CD1c-positive myeloid dendritic cell (primary cell): Measurements from ENCODE around the gene HFM1.
A peak's percentile ranks its signal among the peaks of the same experiment; 100 is the strongest.
"Not testable (repeated sequence)": the region's sequence is repeated elsewhere in the genome, so short reads cannot be mapped to it uniquely, and the experiment has no call there.

Source experiments
- DNase-seq: peaks from one replicate; pipeline ENCODE4 v3.0.0-alpha.2; 2016; ENCODE audit errors: extremely low spot score

The HFM1 gene

GRCh38 chr1:91374086-91374485 is 30.6 kb downstream of the HFM1 start:
- no peak for DNase-seq

- not testable (repeated sequence) for DNase-seq
Measured at GRCh38 chr1:91372230-91372629, 32.4 kb downstream of the HFM1 start.

- DNase-seq = no peak
Measured at GRCh38 chr1:91349524-91349923, 55.1 kb downstream of the HFM1 start.

GRCh38 chr1:91346824-91347223 is 57.8 kb downstream of the HFM1 start:
- DNase-seq = no peak

GRCh38 chr1:91345395-91346005 is 59.1 kb downstream of the HFM1 start:
- DNase-seq = no peak

GRCh38 chr1:91338501-91338900 is 66.1 kb downstream of the HFM1 start:
- no peak for DNase-seq

- DNase-seq = no peak
Measured at GRCh38 chr1:91335603-91336002, 69.0 kb downstream of the HFM1 start.

- no peak for DNase-seq
Measured at GRCh38 chr1:91334856-91335255, 69.8 kb downstream of the HFM1 start.

GRCh38 chr1:91325456-91325855 is 79.2 kb downstream of the HFM1 start:
- DNase-seq = no peak

GRCh38 chr1:91314643-91315042 is 90.0 kb downstream of the HFM1 start:
- no peak for DNase-seq

GRCh38 chr1:91311672-91312071 is 93.0 kb downstream of the HFM1 start:
- DNase-seq = no peak

GRCh38 chr1:91308544-91308943 is 96.1 kb downstream of the HFM1 start:
- DNase-seq = no peak

- DNase-seq = no peak
Measured at GRCh38 chr1:91307784-91308409, 96.7 kb downstream of the HFM1 start.

- DNase-seq = no peak
Measured at GRCh38 chr1:91303165-91303564, 101.5 kb downstream of the HFM1 start.

GRCh38 chr1:91288843-91289553 is 115.6 kb downstream of the HFM1 start:
- not testable (repeated sequence) for DNase-seq

- not testable (repeated sequence) for DNase-seq
Measured at GRCh38 chr1:91286962-91287317, 117.7 kb downstream of the HFM1 start.

GRCh38 chr1:91286259-91286961 is 118.2 kb downstream of the HFM1 start:
- DNase-seq = not testable (repeated sequence)

GRCh38 chr1:91283421-91283726 is 121.3 kb downstream of the HFM1 start:
- no peak for DNase-seq

- peak; percentile 69 for DNase-seq
Measured at GRCh38 chr1:91282695-91283420, 121.8 kb downstream of the HFM1 start.

- no peak for DNase-seq
Measured at GRCh38 chr1:91281782-91282181, 122.9 kb downstream of the HFM1 start.

GRCh38 chr1:91278754-91279153 is 125.9 kb downstream of the HFM1 start:
- DNase-seq = peak; percentile 3

GRCh38 chr1:91273875-91274274 is 130.8 kb downstream of the HFM1 start:
- DNase-seq = no peak
